A673 (cell line): ENCODE results near the gene ACKR3.

Experiments
- EZH2 ChIP-seq: fragments of 200-600 bp; sonication (generic); IDR thresholded peaks from 2 replicates; pipeline ENCODE4 v1.6.1; 2017; ENCODE audit warnings: borderline replicate concordance, low read depth, mild to moderate bottlenecking, mixed read lengths, antibody characterized with exemption, low read length; ENCODE audit not compliant: poor library complexity, severe bottlenecking
- TF ChIP-seq, protein P1 (sequence below): fragments of 300-800, 200-600 bp; sonication (generic); conservative IDR thresholded peaks from 2 replicates; pipeline ENCODE4 v1.5.1; 2017; ENCODE audit warnings: low read depth, mild to moderate bottlenecking, antibody characterized with exemption, low read length, moderate library complexity, mixed read lengths

GRCh38 chr2:236570081-236570868 lies 650 bp downstream of the ACKR3 start:
- TF ChIP-seq, protein P1, sequence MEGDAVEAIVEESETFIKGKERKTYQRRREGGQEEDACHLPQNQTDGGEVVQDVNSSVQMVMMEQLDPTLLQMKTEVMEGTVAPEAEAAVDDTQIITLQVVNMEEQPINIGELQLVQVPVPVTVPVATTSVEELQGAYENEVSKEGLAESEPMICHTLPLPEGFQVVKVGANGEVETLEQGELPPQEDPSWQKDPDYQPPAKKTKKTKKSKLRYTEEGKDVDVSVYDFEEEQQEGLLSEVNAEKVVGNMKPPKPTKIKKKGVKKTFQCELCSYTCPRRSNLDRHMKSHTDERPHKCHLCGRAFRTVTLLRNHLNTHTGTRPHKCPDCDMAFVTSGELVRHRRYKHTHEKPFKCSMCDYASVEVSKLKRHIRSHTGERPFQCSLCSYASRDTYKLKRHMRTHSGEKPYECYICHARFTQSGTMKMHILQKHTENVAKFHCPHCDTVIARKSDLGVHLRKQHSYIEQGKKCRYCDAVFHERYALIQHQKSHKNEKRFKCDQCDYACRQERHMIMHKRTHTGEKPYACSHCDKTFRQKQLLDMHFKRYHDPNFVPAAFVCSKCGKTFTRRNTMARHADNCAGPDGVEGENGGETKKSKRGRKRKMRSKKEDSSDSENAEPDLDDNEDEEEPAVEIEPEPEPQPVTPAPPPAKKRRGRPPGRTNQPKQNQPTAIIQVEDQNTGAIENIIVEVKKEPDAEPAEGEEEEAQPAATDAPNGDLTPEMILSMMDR, result no peak
- no peak for TF ChIP-seq EZH2
